ENCODE results near the gene ZIC5.
"Not testable (repeated sequence)": the region's sequence is repeated elsewhere in the genome, so short reads cannot be mapped to it uniquely, and the experiment has no call there.

ZIC5 gene

GRCh38 chr13:99959540-99960230 is 11.9 kb downstream of the ZIC5 start:
- DNase-seq: no peak

DNA sequence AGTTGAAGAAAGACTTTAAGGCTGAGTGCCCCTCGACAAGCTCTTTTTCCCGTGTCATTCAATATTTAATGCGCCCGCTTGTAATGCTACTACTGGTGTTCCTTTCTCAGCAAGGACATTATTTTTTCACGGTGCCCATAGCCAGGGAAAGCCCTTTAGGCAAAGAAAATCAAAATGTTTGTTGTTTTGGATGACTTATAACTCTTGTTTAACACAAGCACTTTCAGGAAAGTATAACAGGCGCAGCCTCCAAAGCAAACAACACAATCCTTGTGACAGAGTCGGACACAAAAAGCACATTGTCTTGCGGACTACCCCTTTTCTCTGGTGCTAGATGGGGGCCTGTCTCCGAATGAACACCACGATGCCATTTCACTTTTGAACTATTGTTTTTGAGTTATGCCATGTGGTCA is 12.4 kb downstream of the ZIC5 start:
- DNase-seq: no peak

DNA sequence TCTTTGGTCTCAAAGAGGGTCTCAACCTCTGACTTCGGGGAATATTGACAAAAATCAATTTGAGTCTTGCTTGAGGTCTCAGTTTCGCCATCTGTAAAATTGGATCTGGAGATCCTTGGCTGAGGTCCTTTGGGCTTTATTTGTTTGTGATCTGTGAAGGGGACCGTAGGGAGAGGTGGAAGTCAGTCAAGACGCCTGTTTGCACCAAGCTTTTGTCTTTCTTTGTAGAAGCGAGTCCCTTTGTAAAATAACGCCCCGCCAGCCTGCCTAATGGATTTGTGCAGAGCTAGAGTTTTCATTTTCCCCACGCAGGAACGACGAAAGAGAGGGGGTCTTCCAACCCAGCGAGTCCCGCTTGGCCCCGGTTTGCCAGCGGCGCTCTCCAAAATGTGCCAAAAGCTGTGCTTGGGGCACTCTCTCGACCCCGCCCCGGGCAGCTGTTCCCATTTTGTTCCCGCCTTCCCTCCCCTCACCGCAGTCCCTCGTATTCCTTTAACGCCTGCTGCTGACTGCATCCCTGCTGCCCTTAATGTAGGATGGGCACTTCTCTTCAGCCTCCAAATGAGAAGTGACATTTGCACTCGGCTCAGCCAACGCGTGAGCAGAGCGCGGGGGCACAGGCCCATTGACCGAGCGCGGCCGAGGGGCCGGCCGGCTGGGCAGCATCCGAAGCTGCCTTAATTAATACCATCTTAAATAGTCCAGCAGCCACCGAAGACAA is 13.0 kb downstream of the ZIC5 start:
- no peak for DNase-seq

DNA sequence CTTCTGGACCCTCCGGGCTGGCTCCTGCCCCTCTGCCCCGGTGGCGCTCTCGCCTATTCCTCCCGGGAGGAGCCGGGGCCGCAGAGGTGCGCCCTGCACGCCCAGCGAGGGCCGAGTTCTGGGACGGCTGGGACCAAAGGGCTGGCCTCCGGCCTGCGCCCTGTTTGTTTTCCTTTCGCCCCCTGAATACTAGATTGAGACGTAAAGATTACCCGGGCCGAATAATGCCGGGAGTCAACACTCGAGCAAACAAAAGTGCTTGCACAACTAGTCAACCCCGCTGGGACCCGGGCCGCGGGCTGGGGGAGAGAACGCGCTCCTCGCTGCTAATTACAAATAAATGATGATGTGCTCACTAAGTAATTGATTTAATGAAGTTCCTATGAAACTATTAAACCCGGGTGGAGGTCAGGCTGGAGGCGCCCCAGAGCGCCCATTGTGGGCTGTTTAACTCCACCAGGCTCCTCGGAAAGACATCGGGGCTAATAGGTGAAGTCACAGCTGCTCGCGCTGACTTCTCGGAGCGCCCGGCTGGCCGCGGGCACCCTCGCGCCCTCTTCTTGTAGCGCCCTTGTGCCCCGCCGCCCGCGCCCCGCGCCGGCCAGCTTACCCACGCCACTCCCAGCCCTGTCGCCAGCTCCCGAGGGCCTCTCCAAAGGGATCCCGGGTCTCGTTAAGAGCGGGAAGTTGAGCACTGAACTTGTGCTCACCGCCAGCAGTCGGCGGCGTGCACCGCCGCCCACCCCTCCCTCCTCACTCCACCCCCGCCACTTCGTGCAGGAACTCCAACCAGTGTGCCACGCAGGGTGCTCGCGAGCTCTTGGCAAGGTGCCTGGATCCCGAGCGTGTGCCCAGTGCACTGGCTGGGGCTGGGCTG is 14.9 kb downstream of the ZIC5 start:
- DNase-seq: no peak

DNA sequence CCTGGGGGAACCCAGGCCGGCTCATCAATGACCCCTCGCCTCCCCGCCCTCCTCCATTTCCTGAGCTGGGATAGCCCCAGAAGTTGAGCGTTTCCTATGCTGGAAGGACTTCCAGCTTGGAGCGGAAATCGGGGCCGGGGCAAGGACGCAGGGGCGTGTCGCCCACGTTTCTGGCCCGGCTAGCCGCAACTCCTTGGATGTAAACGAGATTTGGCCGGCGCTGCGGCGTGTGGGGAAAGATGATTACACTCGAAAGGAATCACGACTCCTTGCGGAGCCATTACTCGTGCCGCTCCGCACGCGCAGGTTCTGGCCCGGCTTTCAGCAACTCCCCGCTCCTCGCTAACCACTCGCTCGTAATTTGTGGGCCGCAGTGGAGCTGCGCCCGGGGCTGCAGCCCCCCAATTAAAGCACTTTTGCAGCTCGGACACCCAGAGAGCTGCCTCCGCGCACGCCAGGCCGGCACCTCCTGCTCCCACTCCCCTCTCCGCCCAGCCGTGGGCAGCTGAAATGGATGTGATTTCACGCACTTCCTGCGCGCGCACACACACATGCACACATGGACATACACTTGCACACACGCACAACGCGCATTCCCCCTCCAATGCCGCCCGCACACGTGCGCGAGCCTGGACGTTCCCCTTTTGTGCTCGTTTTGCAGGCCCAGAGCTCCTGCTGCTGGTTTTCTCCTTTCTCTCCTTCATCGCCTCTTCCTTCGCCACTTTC is 15.7 kb downstream of the ZIC5 start:
- DNase-seq: no peak

DNA sequence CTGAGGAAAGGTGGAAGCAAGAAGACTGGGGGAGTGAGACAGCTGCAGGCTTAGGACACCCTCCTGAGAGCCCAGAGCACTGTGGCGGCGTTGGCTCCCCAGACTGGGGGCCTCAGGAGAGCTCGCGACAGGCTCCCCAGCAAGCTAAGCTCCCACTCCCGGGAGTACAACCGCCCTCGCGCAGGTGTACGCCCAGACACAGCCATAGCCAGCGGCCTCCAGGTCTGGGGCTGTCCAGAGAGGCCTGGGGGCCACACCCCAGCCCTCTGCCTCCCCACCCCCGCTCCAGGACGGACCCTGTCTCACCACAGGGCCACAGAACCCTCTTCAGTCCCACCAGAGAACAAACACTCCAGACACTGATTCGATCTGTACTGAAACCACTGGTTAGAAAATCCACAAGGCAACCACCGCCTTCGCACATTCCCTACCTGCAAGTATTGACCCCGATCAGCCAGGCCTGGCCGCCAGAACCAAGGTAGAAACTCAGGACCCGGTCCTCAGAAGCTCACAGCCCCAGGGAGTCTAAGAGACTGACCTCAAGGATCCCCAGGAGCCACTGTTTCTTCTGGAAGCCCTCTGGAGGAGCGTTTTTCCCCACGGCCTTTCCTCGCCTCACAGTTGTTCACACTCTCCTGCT is 16.3 kb downstream of the ZIC5 start:
- no peak for DNase-seq

DNA sequence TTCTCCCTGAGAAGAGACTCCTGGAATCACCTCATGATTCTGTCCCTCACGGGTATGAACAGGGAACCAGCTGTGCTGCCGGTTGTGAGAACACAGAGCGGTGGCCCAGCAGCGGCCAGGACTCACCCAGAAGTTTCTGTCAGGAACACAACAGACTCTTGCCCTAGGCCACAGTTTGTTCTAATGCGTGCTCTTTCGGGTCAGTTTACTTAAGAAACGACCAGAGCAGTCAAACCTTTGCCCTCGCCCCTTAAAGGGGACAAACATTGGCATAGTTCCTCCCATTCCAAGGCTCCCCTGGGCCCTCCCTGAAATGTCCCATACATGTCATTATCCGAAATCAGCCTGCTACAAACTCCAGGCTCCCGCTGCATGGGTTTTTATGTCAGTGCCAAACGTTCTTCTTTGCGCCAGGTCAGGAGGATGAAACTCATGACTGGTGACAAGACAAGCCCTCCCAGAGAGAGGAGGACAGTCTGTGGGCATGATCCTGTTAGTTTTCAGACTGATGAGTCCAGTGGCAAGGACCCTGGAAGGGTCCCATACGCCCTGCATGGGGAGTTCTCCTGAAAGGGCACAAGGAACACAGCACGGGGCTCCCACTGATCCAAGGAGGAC is 18.3 kb downstream of the ZIC5 start:
- no peak for DNase-seq

GRCh38 chr13:99951666-99952065 is 19.9 kb downstream of the ZIC5 start:
- DNase-seq: not testable (repeated sequence)

DNA sequence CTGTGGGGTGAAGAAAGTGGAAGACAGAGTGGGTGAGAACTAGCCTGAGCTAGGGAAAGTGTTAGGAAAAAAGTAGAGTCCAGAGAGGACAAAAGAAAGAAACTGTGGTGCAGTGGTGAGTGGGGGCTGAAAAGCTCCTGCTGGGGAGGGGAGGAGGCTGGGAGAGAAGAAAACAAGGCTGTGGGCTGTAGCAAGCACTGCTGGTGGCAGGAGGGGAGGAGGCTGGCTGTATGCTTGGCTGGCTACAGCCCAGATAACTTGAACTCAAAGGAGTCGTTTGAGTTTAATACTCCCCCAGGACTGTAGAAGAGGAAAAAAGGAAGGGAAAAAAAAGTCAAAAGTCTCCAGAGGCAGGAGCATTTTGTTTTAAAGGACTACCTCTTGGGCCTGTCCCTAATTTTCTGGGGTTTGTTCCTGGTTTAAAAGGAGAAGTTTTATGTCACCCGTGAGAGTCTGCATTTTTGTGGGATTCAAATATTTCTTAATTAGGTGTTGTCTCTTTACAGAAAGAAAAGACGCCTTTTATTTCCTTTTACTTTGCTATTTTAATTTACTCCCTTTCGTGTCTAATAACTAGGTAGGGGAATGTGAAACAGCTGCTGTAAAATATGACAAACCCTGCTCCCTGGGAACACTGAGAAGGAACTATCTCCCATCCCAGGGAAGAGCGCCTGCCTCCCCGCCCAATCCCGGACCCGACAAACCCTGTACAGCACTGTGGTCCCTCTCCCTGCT is 21.7 kb downstream of the ZIC5 start:
- DNase-seq: no peak

- DNase-seq: no peak
Measured at GRCh38 chr13:99948907-99949678, 22.5 kb downstream of the ZIC5 start.

- no peak for DNase-seq
Measured at GRCh38 chr13:99948411-99948810, 23.2 kb downstream of the ZIC5 start.

DNA sequence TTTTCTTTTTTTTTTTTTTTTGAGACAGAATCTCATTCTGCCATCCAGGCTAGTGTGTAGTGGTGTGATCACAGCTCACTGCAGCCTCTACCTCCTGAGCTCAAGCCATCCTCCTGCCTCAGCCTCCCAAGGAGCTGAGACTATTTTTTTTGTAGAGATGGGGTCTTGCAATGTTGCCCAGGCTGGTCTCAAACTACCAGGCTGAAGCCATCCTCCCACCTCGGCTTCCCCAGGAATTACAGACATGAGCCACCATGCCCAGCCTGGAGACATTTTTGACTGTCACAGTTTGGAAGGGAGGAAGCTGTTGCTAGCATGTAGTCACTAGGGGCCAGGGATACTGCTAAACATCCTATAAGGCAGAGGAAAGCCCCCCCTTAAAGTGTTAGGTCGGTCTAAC is 23.9 kb downstream of the ZIC5 start:
- DNase-seq: no peak

- DNase-seq: not testable (repeated sequence)
Measured at GRCh38 chr13:99945515-99945914, 26.1 kb downstream of the ZIC5 start.

DNA sequence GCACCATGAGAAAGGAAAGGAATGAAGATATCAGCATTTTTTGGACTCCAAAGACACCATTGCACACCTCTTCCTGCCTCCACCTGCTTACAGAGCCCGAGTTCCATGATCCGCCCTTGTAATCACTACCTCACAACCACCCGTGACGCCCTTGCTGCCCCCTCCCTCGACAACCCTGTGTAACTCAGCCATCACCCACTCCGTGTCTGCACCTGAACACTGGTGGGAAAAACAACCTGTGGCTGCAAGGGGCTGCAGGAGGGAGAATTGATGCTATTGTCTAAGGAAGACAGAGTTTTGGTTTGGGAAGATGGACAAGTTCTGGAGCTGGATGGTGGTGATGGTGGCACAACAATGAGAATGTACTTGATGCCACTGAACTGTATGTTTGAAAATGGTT is 27.0 kb downstream of the ZIC5 start:
- no peak for DNase-seq

- no peak for DNase-seq
Measured at GRCh38 chr13:99944102-99944501, 27.5 kb downstream of the ZIC5 start.

GRCh38 chr13:99941911-99942310 is 29.7 kb downstream of the ZIC5 start:
- DNase-seq: no peak

GRCh38 chr13:99941086-99941485 is 30.5 kb downstream of the ZIC5 start:
- DNase-seq: no peak

- DNase-seq: no peak
Measured at GRCh38 chr13:99938635-99939034, 32.9 kb downstream of the ZIC5 start.

GRCh38 chr13:99935772-99936171 is 35.8 kb downstream of the ZIC5 start:
- DNase-seq: no peak

GRCh38 chr13:99932912-99933311 is 38.7 kb downstream of the ZIC5 start:
- no peak for DNase-seq
